Measurements from ENCODE around the gene MAP3K10. TPM values are rescaled to one million over a fixed set of nuclear protein-coding genes. Genes with fewer than 3 reads are reported as not detected.
"Not testable (repeated sequence)": the region's sequence is repeated elsewhere in the genome, so short reads cannot be mapped to it uniquely, and the experiment has no call there.

Gene MAP3K10
- total and polyA plus RNA-seq, 12 donors = 2.4 to 78.3 (median 18.2) TPM

GRCh38 chr19:40144151-40144550 is 47.1 kb upstream of the MAP3K10 start:
- no peak for DNase-seq
- intact Hi-C loops (cut with DNase I) = loop anchor here in 1 of 2 donors (10.0 kb wide), 1 partner anchor 71 kb away; the partner anchor contains the start of gene TTC9B
- 31 to 42% (median 39%) methylated on average over 5 of the region's 5 CpGs for WGBS, 4 donors

GRCh38 chr19:40144947-40145748 is 46.1 kb upstream of the MAP3K10 start:
- Histone ChIP-seq H3K4me1 (replicated peaks in 1 of 2) (peaks cover 5 to 11% of the 10 kb centered on the region in 2 donors), H3K9me3 (replicated peaks in 1 of 3) (no peaks in the 10 kb centered on the region), H3K27me3 (no peaks in the 10 kb centered on the region), H3K27ac (no peak overlapping the region), H3K4me3 (no peak overlapping the region), H3K36me3 (replicated peaks in 1 of 2) (no peaks in the 10 kb centered on the region)
- TF ChIP-seq POLR2A (IDR thresholded peaks at IDR 0.05) (no peak), CTCF (IDR thresholded peaks at IDR 0.05) (no peak)
- DNase-seq = peak in 1 of 7 donors; percentile 31
- WGBS, 4 donors = 80 to 86% (median 81%) methylated on average over 5 of the region's 5 CpGs
- intact Hi-C loops (cut with DNase I) = loop anchor here in 1 of 2 donors (10.0 kb wide), 1 partner anchor 70 kb away; the partner anchor contains the start of gene TTC9B

More at GRCh38 chr19:40144151-40144550, 47.1 kb upstream of the MAP3K10 start:
- H3K36me3 ChIP-seq (replicated peaks in 1 of 2) = no peaks in the 10 kb centered on the region
- no peak overlapping the region for H3K4me3 ChIP-seq
- peaks cover 5 to 11% of the 10 kb centered on the region in 2 donors for H3K4me1 ChIP-seq (replicated peaks in 1 of 2)
- H3K27ac ChIP-seq = no peak overlapping the region
- TF ChIP-seq CTCF (IDR thresholded peaks at IDR 0.05) (no peak), POLR2A (IDR thresholded peaks at IDR 0.05) (no peak)
- no peaks in the 10 kb centered on the region for H3K27me3 ChIP-seq
- no peaks in the 10 kb centered on the region for H3K9me3 ChIP-seq (replicated peaks in 1 of 3)

GRCh38 chr19:40145749-40146029 is 45.5 kb upstream of the MAP3K10 start:
- DNase-seq = peak in 2 of 7 donors; percentile 17 to 23
- not testable (repeated sequence) for H3K4me3 ChIP-seq; H3K9me3 ChIP-seq (replicated peaks in 1 of 3); H3K27ac ChIP-seq; H3K36me3 ChIP-seq (replicated peaks in 1 of 2); H3K27me3 ChIP-seq
- peaks cover 5 to 11% of the 10 kb centered on the region in 2 donors for H3K4me1 ChIP-seq (replicated peaks in 1 of 2)
- intact Hi-C loops (cut with DNase I) = loop anchor here in 1 of 2 donors (10.0 kb wide), 1 partner anchor 69 kb away; the partner anchor contains the start of gene TTC9B
- WGBS, 4 donors = 66 to 75% (median 67%) methylated on average over 6 of the region's 6 CpGs

GRCh38 chr19:40147338-40147692 is 43.9 kb upstream of the MAP3K10 start:
- TF ChIP-seq CTCF (IDR thresholded peaks at IDR 0.05) = no peak
- TF ChIP-seq POLR2A (IDR thresholded peaks at IDR 0.05) = no peak
- H3K27me3 ChIP-seq = no peaks in the 10 kb centered on the region
- H3K36me3 ChIP-seq (replicated peaks in 1 of 2) = no peaks in the 10 kb centered on the region
- intact Hi-C loops (cut with DNase I) = loop anchor here in 1 of 2 donors (10.0 kb wide), 1 partner anchor 67 kb away; the partner anchor contains the start of gene TTC9B
- H3K27ac ChIP-seq = no peak overlapping the region
- no peaks in the 10 kb centered on the region for H3K9me3 ChIP-seq (replicated peaks in 1 of 3)
- DNase-seq = peak in 1 of 7 donors; percentile 25
- 55 to 65% (median 60%) methylated on average over 2 of the region's 2 CpGs for WGBS, 4 donors
- H3K4me1 ChIP-seq (replicated peaks in 1 of 2) = peaks cover 5 to 11% of the 10 kb centered on the region in 2 donors
- no peak overlapping the region for H3K4me3 ChIP-seq

Measured in adrenal gland (tissue), 12 donors.